Effector CD4-positive, alpha-beta T cell (primary cell): ENCODE data around the gene CES4A.
"Not testable (repeated sequence)": the region's sequence is repeated elsewhere in the genome, so short reads cannot be mapped to it uniquely, and the experiment has no call there.

Experiments
- DNase-seq: peaks from one replicate; pipeline ENCODE4 v3.0.0-alpha.2; 2020
- total RNA-seq: gene quantifications from one replicate; lab custom pipeline; 2026; lab: John Stamatoyannopoulos, UW

CES4A gene
- 9.9 reads per million, percentile 31 among the genes with 10 or more reads in this experiment for total RNA-seq

DNA sequence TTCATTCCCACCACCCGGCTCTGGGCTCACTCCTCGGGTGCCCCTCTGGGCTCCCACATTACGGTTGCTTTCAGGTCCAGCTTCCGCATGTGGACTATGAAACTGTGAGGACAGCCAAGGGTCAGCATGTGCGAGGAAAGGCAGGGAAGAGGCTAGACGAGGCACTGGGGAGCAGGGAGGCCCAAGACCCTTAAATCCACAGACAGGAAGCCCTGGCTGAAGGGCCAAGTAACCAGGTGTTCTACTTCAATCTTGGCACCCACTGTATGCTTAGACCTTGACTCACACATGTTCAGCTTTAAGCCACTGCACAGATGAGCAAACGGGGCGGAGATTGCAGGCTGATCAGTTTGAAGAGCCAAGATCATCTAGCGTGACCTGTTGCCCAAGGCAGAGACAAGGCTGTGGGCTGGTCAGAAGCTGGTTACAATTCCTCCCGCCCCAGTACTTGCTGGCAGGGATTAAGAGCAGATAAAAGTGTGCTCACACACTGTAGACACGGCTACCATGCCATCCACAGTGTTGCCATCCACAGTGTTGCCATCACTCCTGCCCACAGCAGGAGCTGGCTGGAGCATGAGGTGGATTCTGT, at the start of gene CES4A:
Gene CES4A (plus strand): TSS at position 393 of the 592 bp plus-strand sequence. CDS start 184 bp downstream, at position 577.
- no peak for DNase-seq

GRCh38 chr16:66939366-66939765, 49.0 kb upstream of the CES4A start:
- no peak for DNase-seq

DNA sequence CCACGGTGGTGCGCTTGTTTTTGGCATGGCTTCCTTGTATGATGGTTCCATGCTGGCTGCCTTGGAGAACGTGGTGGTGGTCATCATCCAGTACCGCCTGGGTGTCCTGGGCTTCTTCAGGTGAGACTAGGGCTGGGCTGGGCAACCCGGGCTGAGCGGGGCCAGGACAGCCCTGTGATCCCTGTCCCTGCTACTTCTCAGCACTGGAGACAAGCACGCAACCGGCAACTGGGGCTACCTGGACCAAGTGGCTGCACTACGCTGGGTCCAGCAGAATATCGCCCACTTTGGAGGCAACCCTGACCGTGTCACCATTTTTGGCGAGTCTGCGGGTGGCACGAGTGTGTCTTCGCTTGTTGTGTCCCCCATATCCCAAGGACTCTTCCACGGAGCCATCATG, 48.2 kb upstream of the CES4A start:
- DNase-seq, result no peak

GRCh38 chr16:66942981-66943380, 45.4 kb upstream of the CES4A start:
- DNase-seq, result no peak

DNA sequence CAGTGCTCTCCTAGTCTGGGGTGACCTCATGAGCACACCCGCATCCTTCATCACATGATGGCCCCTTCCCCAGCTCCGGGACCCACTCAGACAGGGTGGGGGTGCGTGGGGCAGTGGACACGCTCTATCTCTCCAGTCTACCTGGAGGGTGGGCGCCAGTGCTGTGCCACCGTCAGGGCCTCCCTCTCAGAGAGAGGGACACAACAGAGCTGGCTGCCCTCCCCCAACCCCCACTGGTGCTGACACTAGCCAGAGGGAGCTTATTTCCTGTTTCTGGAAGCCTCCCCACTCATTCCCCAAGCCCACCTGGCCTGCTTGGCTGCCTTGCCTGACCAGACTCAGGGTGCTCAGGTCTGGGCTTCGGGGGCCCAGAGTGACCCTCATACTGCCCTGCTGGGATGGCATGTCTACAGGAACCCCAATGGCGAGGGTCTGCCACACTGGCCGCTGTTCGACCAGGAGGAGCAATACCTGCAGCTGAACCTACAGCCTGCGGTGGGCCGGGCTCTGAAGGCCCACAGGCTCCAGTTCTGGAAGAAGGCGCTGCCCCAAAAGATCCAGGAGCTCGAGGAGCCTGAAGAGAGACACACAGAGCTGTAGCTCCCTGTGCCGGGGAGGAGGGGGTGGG, 44.8 kb upstream of the CES4A start:
- no peak for DNase-seq

DNA sequence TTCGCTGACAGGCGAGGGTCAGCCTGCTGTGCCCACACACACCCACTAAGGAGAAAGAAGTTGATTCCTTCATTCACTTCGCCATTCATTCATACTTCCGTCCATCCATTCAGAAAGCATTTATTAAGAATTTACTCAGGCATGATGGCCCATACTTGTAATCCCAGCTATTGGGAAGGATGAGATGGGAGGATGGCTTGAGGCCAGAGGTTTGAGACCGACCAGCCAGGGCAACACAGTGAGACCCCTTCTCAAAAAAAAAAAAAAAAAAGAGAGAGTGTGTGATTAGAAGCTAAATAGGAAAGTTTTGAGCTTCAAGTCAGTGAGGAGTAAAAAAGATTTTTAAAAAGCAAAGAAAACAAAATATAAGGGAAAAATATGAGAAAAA, 44.3 kb upstream of the CES4A start:
- DNase-seq, result no peak

DNA sequence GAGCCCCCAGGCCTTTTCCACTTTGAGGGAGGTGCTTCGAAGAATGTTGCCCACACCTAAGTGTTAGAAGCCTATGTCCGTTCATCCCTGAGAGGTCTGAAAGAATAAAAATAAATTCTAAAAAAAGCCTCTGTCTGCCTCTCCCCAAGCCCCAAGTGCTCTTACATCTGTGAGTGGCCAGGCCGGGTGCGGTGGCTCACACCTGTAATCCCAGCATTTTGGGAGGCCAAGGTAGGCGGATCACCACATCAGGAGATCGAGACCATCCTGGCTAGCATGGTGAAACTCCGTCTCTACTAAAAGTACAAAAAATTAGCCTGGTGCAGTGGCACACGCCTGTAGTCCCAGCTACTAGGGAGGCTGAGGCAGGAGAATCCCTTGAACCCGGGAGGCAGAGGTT, 43.4 kb upstream of the CES4A start:
- DNase-seq, result not testable (repeated sequence)

DNA sequence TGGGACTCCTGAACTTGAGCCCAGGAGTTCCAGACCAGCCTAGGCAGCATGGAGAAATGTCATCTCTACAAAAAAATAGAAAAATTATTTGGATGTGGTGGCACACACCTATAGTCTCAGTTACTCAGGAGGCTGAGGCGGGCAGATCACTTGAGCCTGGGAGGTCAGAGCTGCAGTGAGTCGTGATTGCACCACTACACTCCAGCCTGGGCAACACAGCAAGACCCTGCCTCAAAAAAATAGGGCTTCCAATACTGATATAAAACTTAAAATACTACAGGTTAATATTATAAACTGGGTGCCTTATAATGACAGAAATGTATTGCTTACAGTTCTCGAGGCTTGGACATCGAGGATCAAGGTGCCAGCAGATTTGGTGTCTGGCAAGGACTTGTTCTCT, 42.5 kb upstream of the CES4A start:
- no peak for DNase-seq

GRCh38 chr16:66946541-66946940, 41.8 kb upstream of the CES4A start:
- no peak for DNase-seq

DNA sequence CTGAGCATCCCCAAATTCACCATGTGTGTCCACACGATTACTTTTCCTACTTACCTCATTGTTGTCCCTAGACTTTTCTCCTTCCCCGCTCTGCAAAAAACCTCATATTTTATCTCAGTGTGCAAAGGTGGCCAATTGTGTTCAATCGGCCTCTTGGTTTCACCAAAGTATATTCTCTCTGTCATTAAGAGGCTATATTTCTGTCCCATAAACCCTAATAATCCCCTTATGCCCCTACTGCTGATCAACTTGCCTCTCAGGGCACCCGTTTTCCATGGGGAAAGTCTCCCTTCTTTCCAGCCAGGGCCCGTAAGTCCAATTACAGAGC, 41.5 kb upstream of the CES4A start:
- DNase-seq, result no peak

DNA sequence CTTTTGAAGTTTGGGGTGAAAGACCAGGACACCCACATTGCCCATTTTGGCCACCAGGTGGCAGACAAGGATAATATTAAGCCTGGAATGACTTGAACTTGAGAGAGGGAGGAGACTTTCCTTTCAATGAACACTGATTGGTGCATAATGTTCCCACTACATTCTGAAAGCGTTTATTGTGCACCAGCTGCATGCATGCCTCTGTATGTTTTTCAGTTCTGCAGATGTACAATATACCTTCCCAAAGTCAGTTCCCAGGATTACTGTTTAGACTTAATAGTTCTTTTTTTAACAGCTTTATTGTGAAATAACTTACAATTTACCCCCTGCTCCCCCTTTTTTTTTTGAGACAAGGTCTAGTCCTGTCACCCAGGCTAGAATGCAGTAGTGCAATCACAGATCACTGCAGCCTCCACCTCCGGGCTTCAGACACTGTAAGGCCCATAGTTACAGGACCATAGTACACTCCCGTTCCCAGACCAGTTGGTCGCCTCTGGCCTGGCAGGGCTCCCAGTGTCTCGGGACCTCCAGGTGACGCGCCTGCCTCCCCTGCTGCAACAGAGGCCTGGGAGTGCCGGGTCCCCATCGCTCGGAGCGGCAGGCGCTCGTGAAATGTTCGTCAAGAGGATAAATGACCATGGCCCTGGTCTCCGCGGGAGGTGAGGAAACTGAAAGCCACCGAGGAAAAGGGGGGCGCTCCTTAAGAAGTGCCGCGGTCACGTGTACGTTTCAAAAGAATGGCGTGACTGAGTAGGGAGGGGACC, 40.9 kb upstream of the CES4A start:
- peak; percentile 80 for DNase-seq

DNA sequence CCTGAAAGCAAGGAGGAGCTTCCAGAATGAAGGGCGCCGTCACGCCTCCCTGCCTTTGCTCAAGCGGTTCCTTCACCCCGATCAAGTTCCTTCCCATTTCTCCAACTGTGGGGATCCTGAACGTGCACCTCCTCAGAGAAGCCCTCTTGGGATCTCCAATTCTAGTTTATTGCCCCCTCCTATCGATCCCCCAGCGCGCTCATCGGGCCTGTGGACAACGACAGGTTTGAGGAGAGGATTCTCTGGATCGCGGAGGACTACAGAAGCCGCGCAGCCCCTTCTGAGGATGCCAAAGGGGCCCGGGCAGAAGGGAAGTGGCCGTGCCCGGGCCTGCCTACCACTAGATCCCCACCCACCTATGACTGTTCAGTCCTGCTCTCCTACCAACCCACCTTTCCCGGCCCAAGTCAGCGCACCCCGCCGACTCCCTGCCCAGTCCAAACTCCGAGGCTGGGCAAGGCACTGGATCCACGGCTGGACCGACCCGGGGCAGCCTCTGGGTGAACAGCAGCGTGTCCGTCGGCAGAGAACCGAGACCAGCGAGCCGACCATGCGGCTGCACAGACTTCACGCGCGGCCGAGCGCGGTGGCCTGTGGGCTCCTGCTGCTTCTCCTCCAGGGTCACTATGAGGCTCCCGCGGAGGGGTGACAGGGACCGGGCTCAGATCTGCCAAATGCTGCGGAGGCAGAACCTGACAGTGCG, 40.1 kb upstream of the CES4A start:
- no peak for DNase-seq

GRCh38 chr16:66948837-66949225, 39.6 kb upstream of the CES4A start:
- DNase-seq, result no peak

DNA sequence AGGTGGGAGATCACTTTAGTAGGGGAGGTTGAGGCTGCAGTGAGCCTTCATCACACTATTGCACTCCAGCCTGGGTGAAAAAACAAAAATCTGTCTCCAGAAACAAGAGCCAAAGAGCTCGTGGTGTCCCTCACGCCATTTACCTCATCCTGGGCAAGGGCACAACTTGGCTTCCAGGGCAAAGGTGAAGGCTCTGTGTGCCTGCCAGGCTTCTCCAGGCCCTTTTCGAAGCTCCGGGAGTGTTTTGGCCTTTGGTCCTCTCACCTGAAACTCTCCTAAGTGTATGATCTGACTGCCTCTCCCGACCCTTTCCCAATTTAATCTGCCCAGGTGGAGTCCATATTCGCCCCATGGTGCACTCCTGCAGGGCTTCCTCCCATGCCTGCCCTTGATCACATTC, 38.9 kb upstream of the CES4A start:
- DNase-seq, result no peak

DNA sequence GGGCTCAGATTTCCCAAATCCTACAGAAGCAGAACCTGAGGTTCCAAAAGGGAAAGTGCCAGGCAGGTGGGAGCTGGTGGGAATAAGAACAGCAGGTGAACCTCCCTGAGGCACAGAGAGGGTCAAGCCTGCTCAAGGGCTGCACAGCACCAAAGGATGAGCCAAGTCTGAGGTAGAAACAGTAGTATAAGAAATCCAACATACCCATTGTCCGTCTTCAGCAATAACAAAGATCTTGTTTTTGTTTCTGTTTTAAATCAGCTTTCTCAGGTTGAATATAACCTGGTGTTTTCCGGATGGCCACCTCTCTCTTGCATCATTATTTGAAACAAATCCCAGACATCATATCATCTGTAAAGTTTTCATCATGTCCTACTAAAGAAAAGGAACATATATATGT, 38.0 kb upstream of the CES4A start:
- DNase-seq, result no peak

DNA sequence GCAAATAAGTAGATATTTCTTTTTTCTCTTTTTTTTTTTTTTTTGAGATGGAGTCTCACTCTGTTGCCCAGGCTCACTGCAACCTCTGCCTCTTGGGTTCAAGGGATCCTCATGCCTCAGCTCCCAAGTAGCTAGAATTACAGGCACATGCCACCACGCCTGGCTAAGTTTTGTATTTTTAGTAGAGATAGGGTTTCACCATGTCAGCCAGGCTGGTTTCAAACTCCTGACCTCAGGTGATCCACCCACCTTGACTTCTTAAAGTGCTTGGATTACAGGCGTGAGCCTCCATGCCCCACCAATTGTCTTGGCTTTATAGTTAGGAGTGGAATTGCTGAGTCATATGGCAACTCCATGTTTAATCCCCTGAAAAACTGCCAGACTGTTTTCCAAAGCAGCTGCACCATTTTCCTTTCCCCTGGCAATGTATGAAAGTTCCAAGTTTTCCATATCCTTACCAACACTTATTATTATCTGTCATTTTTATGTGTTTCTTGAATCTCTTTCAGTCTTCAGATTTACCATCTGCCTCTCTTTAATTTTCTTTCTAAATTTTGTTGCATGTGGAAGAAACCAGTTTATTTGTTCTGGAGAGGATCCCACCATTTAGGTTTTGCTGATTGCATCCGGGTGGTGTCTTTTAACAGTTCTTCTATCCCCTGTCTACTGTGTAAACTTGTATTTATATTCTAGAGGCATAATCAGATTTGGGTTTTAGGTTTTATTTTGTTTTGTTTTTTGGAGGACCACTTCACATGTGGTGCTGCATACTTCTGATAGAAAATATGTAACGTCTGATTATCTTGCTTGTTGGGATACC, 37.2 kb upstream of the CES4A start:
- no peak for DNase-seq

DNA sequence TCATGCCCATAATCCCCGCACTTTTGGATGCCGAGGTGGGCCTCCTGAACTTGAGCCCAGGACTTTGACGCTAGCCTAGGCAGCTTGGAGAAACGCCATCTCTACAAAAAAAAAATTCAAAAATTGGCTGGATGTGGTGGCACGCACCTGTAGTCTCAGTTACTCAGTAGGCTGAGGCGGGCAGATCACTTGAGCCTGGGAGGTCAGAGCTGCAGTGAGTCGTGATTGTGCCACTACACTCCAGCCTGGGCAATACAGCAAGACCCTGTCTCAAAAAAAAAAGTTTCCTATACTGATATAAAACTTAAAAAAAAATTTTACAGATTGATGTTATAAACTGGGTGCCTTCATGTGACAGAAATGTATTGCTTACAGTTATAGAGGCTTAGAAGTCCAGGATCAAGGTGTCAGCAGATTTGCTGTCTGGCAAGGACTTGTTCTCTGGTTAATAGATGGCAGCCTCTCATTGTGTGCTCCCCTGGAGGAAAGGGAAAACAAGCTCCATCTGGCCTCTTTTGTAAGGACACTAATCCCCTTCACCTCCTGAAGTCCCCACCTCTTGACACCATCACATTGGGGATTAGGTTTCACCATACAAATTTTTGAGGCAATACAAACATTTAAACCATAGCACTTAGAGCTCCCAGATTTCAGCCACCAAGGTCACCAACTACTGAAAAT, 35.8 kb upstream of the CES4A start:
- DNase-seq, result no peak

DNA sequence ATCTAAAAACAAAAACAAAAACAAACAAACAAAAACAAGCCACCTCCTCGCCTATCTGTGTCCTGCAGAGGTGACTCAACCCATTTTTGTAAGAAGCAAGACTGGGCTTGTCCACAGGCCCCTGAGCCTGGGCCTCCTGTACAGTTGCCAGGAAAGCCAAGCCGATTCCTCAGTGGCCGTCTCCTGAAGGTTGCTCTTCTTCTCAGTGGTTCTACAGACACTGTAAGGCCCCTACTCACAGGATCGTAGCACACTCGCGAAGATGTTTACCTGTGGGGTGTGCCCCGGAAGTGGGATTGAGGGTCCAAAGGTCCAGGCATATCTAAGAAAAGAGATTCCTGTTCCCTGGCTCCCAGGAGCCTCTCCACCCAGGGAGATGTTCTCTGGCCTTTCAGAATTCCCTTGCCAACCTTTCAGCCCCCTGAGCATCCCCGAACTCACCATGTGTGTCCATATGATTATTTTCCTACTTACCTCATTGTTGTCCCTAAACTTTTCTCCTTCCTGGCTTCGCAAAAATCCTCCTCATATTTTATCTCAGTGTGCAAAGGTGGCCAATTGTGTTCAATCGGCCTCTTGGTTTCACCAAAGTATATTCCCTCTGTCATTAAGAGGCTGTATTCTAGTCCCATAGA, 34.8 kb upstream of the CES4A start:
- DNase-seq, result no peak

DNA sequence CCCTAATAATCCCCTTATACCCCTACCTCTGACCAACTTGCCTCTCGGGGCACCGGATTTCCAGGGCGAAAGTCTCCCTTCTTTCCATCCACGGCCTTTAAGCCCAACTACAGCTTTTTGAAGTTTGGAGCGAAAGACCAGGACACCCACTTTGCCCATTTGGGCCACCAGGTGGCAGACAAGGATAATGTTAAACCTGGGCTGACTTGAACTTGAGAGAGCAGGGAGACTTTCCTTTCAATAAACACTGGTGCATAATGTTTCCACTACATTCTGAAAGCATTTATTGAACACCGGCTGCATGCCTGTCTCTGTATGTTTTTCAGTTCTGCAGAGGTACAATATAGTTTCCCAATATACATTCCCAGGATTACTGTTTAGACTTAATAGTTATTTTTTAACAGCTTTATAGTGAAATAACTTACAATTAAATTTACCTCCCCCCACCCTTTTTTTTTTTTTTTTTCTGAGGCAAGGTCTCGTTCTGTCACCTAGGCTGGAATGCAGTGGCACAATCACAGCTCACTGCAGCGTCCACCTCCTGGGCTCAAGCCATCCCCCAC, 34.2 kb upstream of the CES4A start:
- peak; percentile 60 for DNase-seq

DNA sequence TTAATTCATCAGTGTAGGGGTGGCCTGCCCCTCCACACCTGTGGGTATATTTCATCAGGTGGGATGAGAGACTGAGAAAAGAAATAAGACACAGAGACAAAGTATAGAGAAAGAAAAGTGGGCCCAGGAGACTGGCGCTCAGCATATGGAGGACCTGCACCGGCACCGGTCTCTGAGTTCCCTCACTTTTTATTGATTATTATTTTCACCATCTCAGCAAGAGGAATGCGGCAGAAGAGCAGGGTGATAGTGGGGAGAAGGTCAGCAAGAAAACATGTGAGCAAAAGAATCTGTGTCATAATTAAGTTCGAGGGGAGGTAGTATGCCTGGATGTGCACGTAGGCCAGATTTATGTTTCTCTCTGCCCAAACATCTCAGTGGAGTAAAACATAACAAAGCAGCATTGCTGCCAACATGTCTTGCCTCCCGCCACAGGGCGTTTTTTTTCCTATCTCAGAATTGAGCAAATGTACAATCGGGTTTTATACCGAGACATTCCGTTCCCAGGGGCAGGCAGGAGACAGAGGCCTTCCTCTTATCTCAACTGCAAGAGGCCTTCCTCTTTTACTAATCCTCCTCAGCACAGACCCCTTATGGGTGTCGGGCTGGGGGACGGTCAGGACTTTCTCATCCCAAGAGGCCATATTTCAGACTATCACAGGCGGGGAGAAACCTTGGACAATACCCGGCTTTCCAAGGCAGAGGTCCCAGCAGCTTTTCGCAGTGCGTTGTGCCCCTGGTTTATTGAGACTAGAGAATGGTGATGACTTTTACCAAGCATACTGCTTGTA, 32.8 kb upstream of the CES4A start:
- not testable (repeated sequence) for DNase-seq

DNA sequence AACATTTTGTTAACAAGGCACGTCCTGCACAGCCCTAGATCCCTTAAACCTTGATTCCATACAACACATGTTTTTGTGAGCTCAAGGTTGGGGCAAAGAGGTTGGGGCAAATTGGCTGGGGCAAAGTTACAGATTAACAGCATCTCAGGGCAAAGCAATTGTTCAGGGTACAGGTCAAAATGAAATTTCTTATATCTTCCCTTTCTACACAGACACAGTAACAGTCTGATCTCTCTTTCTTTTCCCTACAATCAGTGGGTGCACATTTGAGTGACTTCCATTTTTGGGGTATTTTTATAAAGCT, 32.3 kb upstream of the CES4A start:
- DNase-seq, result not testable (repeated sequence)
